K562 (cell line): ENCODE data around the gene PLXNA2. TPM values are rescaled to one million over a fixed set of nuclear protein-coding genes. Genes with fewer than 3 reads are reported as not detected.

ENCODE experiments used
- ATAC-seq: fragments of 200-7000 bp; cut with Tn5 transposase; 3 replicates; pipeline ENCODE4 v1.9.1; 2020; ENCODE audit warnings: moderate library complexity
- BruUV-seq: library from RNA; stranded (reverse); fragments of 400-500 nt; replicated peaks from 2 replicates; lab custom pipeline; 2021; lab: Mats Ljungman, UMichigan
- CTCF ChIA-PET: fragments of 300-600 bp; formaldehyde crosslinking; extraction: SDS; loops from one replicate; lab custom pipeline; 2021; ENCODE audit warnings: low intra/inter-chr PET ratio; lab: Yijun Ruan, JAX
- POLR2A ChIA-PET: fragments of 300-600, 350-650 bp; sonication (Branson Sonifier 250); formaldehyde crosslinking; extraction: SDS; loops from one replicate; lab custom pipeline; 2021; ENCODE audit warnings: antibody characterized with exemption, inconsistent platforms; lab: Yijun Ruan, JAX
- DNase-seq, 4 experiments: peaks; one replicate each; pipeline versions ENCODE4 v3.0.0 to v3.0.0-alpha.2; 2011 to 2018; ENCODE audit warnings: low spot score in 3 of 4, mixed read lengths in 3 of 4; ENCODE audit errors: extremely low read depth in 1 of 4
- FAIRE-seq: peaks from 2 replicates; lab custom pipeline; 2011; peaks lifted over from hg19 to GRCh38; lab: Jason Lieb, UNC
- H2AFZ ChIP-seq: 2 replicates; pipeline ENCODE4 v1.6.0; 2011; ENCODE audit warnings: low read depth, low read length, control low read depth, inconsistent platforms
- H3K27ac ChIP-seq: fragments of 200-600 bp; 3 replicates; pipeline ENCODE4 v1.8.0; 2011; ENCODE audit warnings: low read depth, mild to moderate bottlenecking, control low read depth, inconsistent platforms, low read length, moderate library complexity, mixed read lengths; ENCODE audit errors: extremely low read depth
- H3K27me3 ChIP-seq, 2 experiments: fragments of 300-600 bp in 1 of 2; 2 replicates in 1 of 2; 3 replicates in 1 of 2; pipeline versions ENCODE4 v1.6.0 to v1.8.0; 2011; ENCODE audit warnings: inconsistent platforms in 2 of 2, low read length in 2 of 2, mild to moderate bottlenecking in 1 of 2, mixed read lengths in 1 of 2, moderate library complexity in 1 of 2; ENCODE audit not compliant: control insufficient read depth in 2 of 2, insufficient read depth in 2 of 2
- H3K36me3 ChIP-seq: fragments of 300-600 bp; 3 replicates; pipeline ENCODE4 v1.8.0; 2011; ENCODE audit warnings: mild to moderate bottlenecking, low read length, inconsistent platforms; ENCODE audit not compliant: control insufficient read depth, insufficient read depth
- H3K4me1 ChIP-seq, 2 experiments: fragments of 200-600 bp in 1 of 2; replicated peaks in 1 of 2; 2 replicates in 1 of 2; 3 replicates in 1 of 2; pipeline versions ENCODE4 v1.5.1 to v1.8.0; 2011; ENCODE audit warnings: inconsistent platforms in 2 of 2, low read length in 2 of 2, mild to moderate bottlenecking in 1 of 2, mixed read lengths in 1 of 2, moderate library complexity in 1 of 2; ENCODE audit not compliant: control insufficient read depth in 2 of 2, insufficient read depth in 2 of 2
- H3K4me2 ChIP-seq: 2 replicates; pipeline ENCODE4 v1.6.1; 2011; ENCODE audit warnings: low read length, control low read depth, inconsistent platforms, mixed read lengths; ENCODE audit not compliant: insufficient read depth
- H3K4me3 ChIP-seq: fragments of 200-600 bp; sonication (generic), shearing (Covaris generic); 2 replicates; pipeline ENCODE4 v1.5.1; 2016; ENCODE audit warnings: control low read depth, inconsistent platforms
- H3K79me2 ChIP-seq: fragments of 200-600 bp; 3 replicates; pipeline ENCODE4 v1.8.0; 2011; ENCODE audit warnings: low read length, inconsistent platforms; ENCODE audit not compliant: control insufficient read depth, insufficient read depth
- H3K9ac ChIP-seq, 2 experiments: 2 replicates each; pipeline versions ENCODE4 v1.6.0 to v1.6.1; 2011; ENCODE audit warnings: low read depth in 2 of 2, low read length in 2 of 2, control low read depth in 1 of 2, inconsistent platforms in 1 of 2, mild to moderate bottlenecking in 1 of 2, mixed read lengths in 1 of 2; ENCODE audit not compliant: insufficient read depth in 1 of 2
- H3K9me1 ChIP-seq: one replicate; pipeline ENCODE4 v1.6.0; 2011; ENCODE audit warnings: inconsistent platforms, mild to moderate bottlenecking, low read length, moderate library complexity; ENCODE audit not compliant: control insufficient read depth, insufficient read depth
- H3K9me3 ChIP-seq: replicated peaks from 2 replicates; pipeline ENCODE4 v1.5.1; 2011; ENCODE audit warnings: low read depth, low read length, inconsistent platforms; ENCODE audit not compliant: control insufficient read depth, insufficient read depth
- H4K20me1 ChIP-seq: replicated peaks from 2 replicates; pipeline ENCODE4 v1.6.1; 2011; ENCODE audit warnings: low read length, inconsistent platforms, mixed read lengths; ENCODE audit not compliant: control insufficient read depth, insufficient read depth
- KLF16 ChIP-seq: IDR thresholded peaks from 2 replicates; pipeline ENCODE4 v1.6.1; 2016; ENCODE audit warnings: antibody characterized with exemption
- POLR3G ChIP-seq: IDR thresholded peaks from 2 replicates; pipeline ENCODE4 v1.6.1; 2011; ENCODE audit not compliant: insufficient read length, insufficient replicate concordance; ENCODE audit errors: extremely low read depth
- WGBS: fragments of 100-300 bp; shearing (Covaris generic); methylation state at CpG from one replicate; pipeline ENCODE4 v1.1.6; 2016; ENCODE audit warnings: low coverage, mixed read lengths; ENCODE audit not compliant: insufficient coverage; ENCODE audit errors: missing lambda C conversion rate; 5-methylcytosine and 5-hydroxymethylcytosine counted together
- in situ Hi-C: fragments of 300-500 bp; cut with MboI; formaldehyde crosslinking; loops from 4 replicates; pipeline ENCODE4 v1.15.0; 2018; ENCODE audit warnings: inconsistent platforms, mixed read lengths
- intact Hi-C: fragments of 100-400 bp; cut with micrococcal nuclease; formaldehyde crosslinking; loops from 2 replicates; pipeline ENCODE4 v1.14.2; 2022
- polyA plus RNA-seq, 8 experiments: library from polyadenylated mRNA; depleted of rRNA in 4 of 8; stranded (reverse) in 5 of 8; unstranded in 3 of 8; fragments of >200 nt; fragmentation: Nextera tagmentation in 2 of 8; fragmentation: Illumina TruSeq in 1 of 8; extraction: Ambion mirVana in 2 of 8; extraction: Trizol in 1 of 8; gene quantifications; 2 replicates each; pipeline versions ENCODE4 v1.2.1 to v1.2.3, GENCODE V29; 2011 to 2014; ENCODE audit warnings: inconsistent platforms in 1 of 8, missing spikeins in 1 of 8
- total RNA-seq, 7 experiments: library from RNA; depleted of rRNA in 6 of 7; stranded (reverse); fragments of >200 nt in 6 of 7; fragmentation: Illumina TruSeq in 2 of 7; extraction: Trizol in 2 of 7; gene quantifications; 2 replicates each; pipeline versions ENCODE4 v1.2.1 to v1.2.3, GENCODE V29; 2011 to 2021; ENCODE audit warnings: low replicate concordance in 1 of 7
- TF ChIP-seq, protein P1 (sequence below): fragments of 200-800 bp; sonication (Bioruptor generic); IDR thresholded peaks from 2 replicates; pipeline ENCODE4 v1.6.1; 2017; ENCODE audit warnings: missing genetic modification characterization, missing compliant biosample characterization
- TF ChIP-seq, protein P2 (sequence below): fragments of 200-400 bp; formaldehyde crosslinking; IDR thresholded peaks from 2 replicates; pipeline ENCODE4 v1.6.1; 2017; ENCODE audit warnings: mild to moderate bottlenecking, low read depth, low read length, moderate library complexity

The PLXNA2 gene
- total and polyA plus RNA-seq, 9 of the 15 experiments (the other 6 are each of a cell fraction or from before 2014, with no cell fraction given), result 0.01 to 1.3 (median 0.32) TPM

DNA sequence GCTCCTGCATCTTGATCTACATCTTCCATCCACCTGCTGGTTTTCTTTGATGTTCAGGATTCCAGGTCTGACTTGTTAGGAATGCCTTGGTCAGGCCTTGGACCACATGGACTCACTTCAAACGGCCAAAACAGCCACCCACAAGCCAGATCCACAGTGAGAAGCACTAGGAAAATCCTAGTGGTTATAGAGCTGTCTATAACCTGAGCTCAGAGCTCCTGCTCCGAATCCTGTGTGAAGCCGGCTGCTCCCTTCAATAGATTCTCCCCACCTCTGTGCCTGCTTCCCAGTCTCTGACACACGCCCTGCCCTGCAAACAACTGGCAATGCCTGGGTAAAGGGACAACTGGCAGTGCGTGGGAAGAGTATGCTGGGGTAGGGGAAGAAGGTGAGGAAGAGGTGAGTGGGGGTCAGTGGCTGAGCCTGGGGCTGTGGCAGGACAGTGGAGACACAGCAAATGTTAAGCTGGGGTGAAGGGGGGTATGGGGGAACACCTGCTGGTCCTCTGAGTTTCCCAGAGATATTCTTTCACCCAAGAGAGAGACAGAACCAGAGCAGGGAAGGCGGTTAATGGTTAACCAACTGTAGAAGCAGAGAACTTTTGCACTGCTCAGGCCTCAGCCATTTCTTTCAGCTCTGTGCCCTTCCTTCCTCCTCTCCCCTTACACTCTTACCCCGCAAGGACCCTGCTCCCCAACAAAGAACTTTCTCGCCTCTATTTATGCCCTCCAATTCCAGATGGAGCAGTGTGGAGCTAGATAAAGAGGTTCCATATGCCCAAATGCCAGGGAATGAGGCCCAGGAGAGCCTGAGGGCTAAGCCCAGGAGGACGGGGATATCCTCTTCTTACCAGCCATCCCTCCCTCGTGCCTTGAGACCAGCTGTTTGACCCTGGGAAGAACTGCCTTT lies 4.5 kb downstream of the PLXNA2 start (continued):
- TF ChIP-seq, protein P1, sequence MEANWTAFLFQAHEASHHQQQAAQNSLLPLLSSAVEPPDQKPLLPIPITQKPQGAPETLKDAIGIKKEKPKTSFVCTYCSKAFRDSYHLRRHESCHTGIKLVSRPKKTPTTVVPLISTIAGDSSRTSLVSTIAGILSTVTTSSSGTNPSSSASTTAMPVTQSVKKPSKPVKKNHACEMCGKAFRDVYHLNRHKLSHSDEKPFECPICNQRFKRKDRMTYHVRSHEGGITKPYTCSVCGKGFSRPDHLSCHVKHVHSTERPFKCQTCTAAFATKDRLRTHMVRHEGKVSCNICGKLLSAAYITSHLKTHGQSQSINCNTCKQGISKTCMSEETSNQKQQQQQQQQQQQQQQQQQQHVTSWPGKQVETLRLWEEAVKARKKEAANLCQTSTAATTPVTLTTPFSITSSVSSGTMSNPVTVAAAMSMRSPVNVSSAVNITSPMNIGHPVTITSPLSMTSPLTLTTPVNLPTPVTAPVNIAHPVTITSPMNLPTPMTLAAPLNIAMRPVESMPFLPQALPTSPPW, result no peak

GRCh38 chr1:208238710-208239472 lies 5.3 kb downstream of the PLXNA2 start:
- no peaks in the 10 kb centered on the region for H3K79me2 ChIP-seq
- H3K27ac ChIP-seq, result no peak overlapping the region
- FAIRE-seq (peak; percentile 77), DNase-seq (peak; percentile 71 to 82 (median 72)), ATAC-seq (peak; percentile 68)
- H3K4me2 ChIP-seq, result peak overlapping the region; percentile 47
- no TSS peak for BruUV-seq
- no peaks in the 10 kb centered on the region for H4K20me1 ChIP-seq
- H2AFZ ChIP-seq, result peak overlapping the region; percentile 50
- no peak overlapping the region for H3K4me3 ChIP-seq
- H3K9me3 ChIP-seq, result no peaks in the 10 kb centered on the region
- peaks cover 34 to 37% of the 10 kb centered on the region in 2 experiments; a peak in 4 of 5 replicates for H3K4me1 ChIP-seq
- 6% methylated on average over 9 of the region's 9 CpGs for WGBS
- ChIA-PET POLR2A (interaction anchor here (0.6 to 2.0 kb wide), 6 partner anchors 17 to 210 kb away, joined by 3 to 13 read pairs (median 4); no protein-coding TSS in a partner anchor), CTCF (interaction anchor here (0.5 to 2.5 kb wide), 5 partner anchors 10 to 220 kb away, joined by 3 to 17 read pairs (median 5); no protein-coding TSS in a partner anchor)
- peaks cover 10 to 19% of the 10 kb centered on the region in 2 experiments; a peak in 4 of 5 replicates for H3K27me3 ChIP-seq
- H3K9me1 ChIP-seq, result no peaks in the 10 kb centered on the region
- in situ Hi-C loops, result no loop called here
- no peaks in the 10 kb centered on the region for H3K36me3 ChIP-seq
- intact Hi-C loops, result loop anchor here (1.0 to 10.0 kb wide), 3 partner anchors 54 to 334 kb away; no protein-coding TSS in a partner anchor
- H3K9ac ChIP-seq, result peak overlapping the region in 1 of 2 experiments; percentile 45; a peak in 1 of 4 replicates
- TF ChIP-seq KLF16 (peak; percentile 33; the same call in 1 of the 2 replicates), POLR3G (no peak)
- TF ChIP-seq, protein P2, sequence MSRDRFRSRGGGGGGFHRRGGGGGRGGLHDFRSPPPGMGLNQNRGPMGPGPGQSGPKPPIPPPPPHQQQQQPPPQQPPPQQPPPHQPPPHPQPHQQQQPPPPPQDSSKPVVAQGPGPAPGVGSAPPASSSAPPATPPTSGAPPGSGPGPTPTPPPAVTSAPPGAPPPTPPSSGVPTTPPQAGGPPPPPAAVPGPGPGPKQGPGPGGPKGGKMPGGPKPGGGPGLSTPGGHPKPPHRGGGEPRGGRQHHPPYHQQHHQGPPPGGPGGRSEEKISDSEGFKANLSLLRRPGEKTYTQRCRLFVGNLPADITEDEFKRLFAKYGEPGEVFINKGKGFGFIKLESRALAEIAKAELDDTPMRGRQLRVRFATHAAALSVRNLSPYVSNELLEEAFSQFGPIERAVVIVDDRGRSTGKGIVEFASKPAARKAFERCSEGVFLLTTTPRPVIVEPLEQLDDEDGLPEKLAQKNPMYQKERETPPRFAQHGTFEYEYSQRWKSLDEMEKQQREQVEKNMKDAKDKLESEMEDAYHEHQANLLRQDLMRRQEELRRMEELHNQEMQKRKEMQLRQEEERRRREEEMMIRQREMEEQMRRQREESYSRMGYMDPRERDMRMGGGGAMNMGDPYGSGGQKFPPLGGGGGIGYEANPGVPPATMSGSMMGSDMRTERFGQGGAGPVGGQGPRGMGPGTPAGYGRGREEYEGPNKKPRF, result no peak
